Stimulated activated CD8-positive, alpha-beta memory T cell treated with anti-CD3 and anti-CD28 coated beads, Interleukin-12 subunit alpha, Interleukin-12 subunit beta, amount 100 ng/mL, for 1 hour (primary cell): ENCODE measurements around the gene MTX2.

ENCODE experiments used
- DNase-seq: peaks from one replicate; pipeline ENCODE4 v3.0.0-alpha.2; 2020; ENCODE audit warnings: low read depth

The MTX2 gene

GRCh38 chr2:176380341-176380740, 111.1 kb downstream of the MTX2 start:
- DNase-seq, result no peak

DNA sequence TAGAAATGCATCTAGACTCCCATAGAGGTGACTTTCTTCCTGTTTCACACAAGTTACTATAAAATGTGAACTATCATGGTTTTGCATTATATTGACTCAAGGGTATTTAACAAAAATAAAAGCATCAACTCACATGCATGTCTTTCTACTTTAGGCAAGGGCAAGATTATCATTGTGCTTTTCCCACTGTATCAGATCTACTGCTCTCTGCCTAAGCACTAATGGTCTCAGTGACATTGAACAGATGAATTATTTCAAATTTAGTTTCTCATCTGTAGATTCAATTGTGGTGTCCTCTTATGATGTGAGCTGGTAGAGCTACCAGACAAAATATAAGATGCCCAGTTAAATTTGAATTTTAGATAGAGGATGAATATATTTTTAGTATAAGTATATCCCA, 113.9 kb downstream of the MTX2 start:
- no peak for DNase-seq

DNA sequence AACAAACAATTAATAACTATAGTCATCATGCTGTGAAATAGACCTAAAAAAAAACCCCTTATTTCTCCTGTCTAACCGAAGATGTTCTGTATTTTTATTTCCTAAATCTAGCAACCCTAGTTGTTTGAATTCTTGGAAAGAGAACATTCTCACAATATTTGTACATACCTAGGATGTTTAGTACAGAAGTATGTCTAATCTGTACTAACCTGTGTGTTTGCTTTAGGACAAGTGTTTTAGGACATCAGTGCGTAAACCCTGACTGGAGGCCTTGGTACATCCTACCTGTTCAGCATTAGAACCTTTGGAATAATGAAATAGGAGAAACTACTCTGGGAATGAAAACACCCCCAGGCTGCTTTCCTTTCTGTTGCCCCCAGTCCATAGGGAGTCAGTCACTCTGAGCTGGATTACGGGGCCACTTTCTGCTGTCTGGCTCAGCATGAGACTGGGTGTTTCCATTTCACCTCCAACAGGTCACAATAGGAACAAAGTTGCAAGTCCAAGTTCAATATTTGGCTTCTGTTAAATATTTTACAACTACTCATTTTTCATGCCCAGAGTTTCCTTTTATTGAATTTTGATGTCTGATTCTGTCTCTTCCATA, 114.7 kb downstream of the MTX2 start:
- DNase-seq, result no peak

DNA sequence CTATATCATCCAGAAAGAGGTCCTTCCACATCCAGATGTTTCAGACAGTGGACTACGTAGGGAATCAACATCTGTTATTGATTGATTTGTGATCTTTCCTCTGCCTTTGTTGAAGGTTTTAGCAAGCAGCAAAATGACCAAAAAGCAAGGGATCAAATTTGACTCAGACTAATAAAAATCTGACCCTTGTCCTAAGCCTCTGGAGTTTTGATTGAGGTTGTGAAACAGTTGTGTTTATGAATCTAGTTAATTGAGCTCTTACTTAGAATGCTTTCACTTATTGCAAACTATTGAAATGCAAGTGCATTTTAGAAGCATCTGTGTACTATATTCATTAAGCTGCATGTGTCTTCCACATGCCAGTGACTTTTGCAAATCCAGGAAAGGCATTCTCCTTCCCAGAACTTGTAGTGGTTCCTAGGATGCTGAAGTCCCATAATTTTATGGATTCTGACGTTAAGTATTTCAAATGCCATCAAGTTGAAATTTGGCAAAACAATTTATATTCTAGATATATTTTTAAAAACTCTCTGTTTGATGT, 116.0 kb downstream of the MTX2 start:
- DNase-seq, result no peak

- no peak for DNase-seq
These were observed 116.6 kb downstream of the MTX2 start for GRCh38 chr2:176385838-176386237.
